Measurements from ENCODE around the gene ARHGAP24. TPM values are rescaled to one million over a fixed set of nuclear protein-coding genes. Genes with fewer than 3 reads are reported as not detected.
A peak's percentile ranks its signal among the peaks of the same experiment; 100 is the strongest.
"Not testable (repeated sequence)": the region's sequence is repeated elsewhere in the genome, so short reads cannot be mapped to it uniquely, and the experiment has no call there.

The ARHGAP24 gene
- total RNA-seq, 1 donor, result 67.6 TPM

- TF ChIP-seq, protein P1, sequence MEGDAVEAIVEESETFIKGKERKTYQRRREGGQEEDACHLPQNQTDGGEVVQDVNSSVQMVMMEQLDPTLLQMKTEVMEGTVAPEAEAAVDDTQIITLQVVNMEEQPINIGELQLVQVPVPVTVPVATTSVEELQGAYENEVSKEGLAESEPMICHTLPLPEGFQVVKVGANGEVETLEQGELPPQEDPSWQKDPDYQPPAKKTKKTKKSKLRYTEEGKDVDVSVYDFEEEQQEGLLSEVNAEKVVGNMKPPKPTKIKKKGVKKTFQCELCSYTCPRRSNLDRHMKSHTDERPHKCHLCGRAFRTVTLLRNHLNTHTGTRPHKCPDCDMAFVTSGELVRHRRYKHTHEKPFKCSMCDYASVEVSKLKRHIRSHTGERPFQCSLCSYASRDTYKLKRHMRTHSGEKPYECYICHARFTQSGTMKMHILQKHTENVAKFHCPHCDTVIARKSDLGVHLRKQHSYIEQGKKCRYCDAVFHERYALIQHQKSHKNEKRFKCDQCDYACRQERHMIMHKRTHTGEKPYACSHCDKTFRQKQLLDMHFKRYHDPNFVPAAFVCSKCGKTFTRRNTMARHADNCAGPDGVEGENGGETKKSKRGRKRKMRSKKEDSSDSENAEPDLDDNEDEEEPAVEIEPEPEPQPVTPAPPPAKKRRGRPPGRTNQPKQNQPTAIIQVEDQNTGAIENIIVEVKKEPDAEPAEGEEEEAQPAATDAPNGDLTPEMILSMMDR (IDR thresholded peaks at IDR 0.05; ENCODE audit: insufficient read depth, low read length), result no peak
- no peak overlapping the region for H3K4me3 ChIP-seq (ENCODE audit: low read depth, low read length)
- DNase-seq (ENCODE audit: low read depth), result peak; percentile 13
Observed at GRCh38 chr4:85658766-85659439, 184.0 kb downstream of the ARHGAP24 start.

- DNase-seq (ENCODE audit: low read depth), result no peak
- no peak overlapping the region for H3K4me3 ChIP-seq (ENCODE audit: low read depth, low read length)
- TF ChIP-seq, protein P1 (IDR thresholded peaks at IDR 0.05; ENCODE audit: insufficient read depth, low read length), result no peak
Observed at GRCh38 chr4:85659610-85660218, 184.8 kb downstream of the ARHGAP24 start.

DNA sequence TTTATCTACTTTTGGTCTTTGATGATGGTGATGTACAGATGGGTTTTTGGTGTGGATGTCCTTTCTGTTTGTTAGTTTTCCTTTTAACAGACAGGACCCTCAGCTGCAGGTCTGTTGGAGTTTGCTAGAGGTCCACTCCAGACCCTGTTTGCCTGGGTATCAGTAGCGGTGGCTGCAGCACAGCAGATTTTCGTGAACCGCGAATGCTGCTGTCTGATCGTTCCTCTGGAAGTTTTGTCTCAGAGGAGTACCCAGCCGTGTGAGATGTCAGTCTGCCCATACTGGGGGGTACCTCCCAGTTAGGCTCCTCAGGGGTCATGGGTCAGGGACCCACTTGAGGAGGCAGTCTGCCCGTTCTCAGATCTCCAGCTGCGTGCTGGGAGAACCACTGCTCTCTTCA lies 191.7 kb downstream of the ARHGAP24 start:
- not testable (repeated sequence) for DNase-seq (ENCODE audit: low read depth); H3K4me3 ChIP-seq (ENCODE audit: low read depth, low read length)

DNA sequence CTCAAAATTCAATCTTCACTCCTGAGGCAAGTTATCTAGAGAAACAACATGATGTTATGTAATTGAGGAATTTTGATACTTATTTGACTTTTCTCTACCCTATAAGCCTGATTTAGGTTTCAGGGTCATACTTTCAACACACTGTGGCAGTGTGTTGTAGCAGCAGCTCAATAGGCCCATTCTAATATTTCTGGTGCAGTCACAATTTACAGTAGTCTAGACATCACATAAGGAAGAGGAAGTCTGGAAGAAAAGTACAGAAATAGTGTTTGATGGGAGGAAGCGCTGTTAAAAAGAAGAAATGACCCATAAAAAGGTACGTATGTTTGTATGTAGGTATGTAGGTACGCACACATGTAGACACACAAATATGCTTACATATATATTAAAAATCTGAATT lies 194.3 kb downstream of the ARHGAP24 start:
- H3K4me3 ChIP-seq (ENCODE audit: low read depth, low read length), result no peak overlapping the region
- TF ChIP-seq, protein P1 (IDR thresholded peaks at IDR 0.05; ENCODE audit: insufficient read depth, low read length), result no peak
- no peak for DNase-seq (ENCODE audit: low read depth)

GRCh38 chr4:85669992-85670548 lies 195.1 kb downstream of the ARHGAP24 start:
- DNase-seq (ENCODE audit: low read depth), result no peak
- no peak overlapping the region for H3K4me3 ChIP-seq (ENCODE audit: low read depth, low read length)
- TF ChIP-seq, protein P1 (IDR thresholded peaks at IDR 0.05; ENCODE audit: insufficient read depth, low read length), result no peak

DNA sequence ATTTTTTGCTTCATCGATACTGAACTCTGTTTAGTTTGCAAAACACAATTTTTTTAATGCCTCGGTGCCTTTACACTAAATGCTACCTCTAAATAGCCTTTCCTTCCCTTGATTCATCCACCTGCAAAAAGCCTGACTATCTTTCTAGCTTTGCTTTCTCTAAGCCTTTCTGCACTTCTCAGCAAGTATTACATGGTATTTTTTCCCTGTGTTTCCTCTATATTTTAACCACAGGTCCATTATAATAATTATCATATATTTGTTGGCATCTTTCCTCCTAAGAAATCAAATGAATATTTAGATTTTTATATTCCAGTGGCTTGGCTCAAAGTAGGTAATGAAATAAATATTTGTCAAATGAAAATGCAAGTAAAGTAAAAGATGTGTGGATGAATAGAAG lies 196.2 kb downstream of the ARHGAP24 start:
- no peak overlapping the region for H3K4me3 ChIP-seq (ENCODE audit: low read depth, low read length)
- no peak for DNase-seq (ENCODE audit: low read depth)
- TF ChIP-seq, protein P1 (IDR thresholded peaks at IDR 0.05; ENCODE audit: insufficient read depth, low read length), result no peak

- H3K4me3 ChIP-seq (ENCODE audit: low read depth, low read length), result no peak overlapping the region
- DNase-seq (ENCODE audit: low read depth), result no peak
- TF ChIP-seq, protein P1 (IDR thresholded peaks at IDR 0.05; ENCODE audit: insufficient read depth, low read length), result no peak
Observed at GRCh38 chr4:85672116-85672515, 197.2 kb downstream of the ARHGAP24 start.

Measured in fibroblast of the aortic adventitia (primary cell).